ENCODE measurements around the gene ATP6V0A1. TPM values are rescaled to one million over a fixed set of nuclear protein-coding genes. Genes with fewer than 3 reads are reported as not detected.
"Not testable (repeated sequence)": the region's sequence is repeated elsewhere in the genome, so short reads cannot be mapped to it uniquely, and the experiment has no call there.

Gene ATP6V0A1
- total RNA-seq, 1 donor from 2014 or later, result 31.1 TPM

GRCh38 chr17:42526031-42526444, 67.4 kb downstream of the ATP6V0A1 start:
- intact Hi-C loops (cut with DNase I), result loop anchor here (10.0 kb wide), 2 partner anchors 341 to 501 kb away; partner anchors contain the start of genes HCRT, KCNH4 and NKIRAS2
- ATAC-seq, result peak; percentile 65
- DNase-seq (ENCODE audit: missing footprints), result no peak

- intact Hi-C loops (cut with DNase I), result loop anchor here (10.0 kb wide), 2 partner anchors 343 to 503 kb away; partner anchors contain the start of genes HCRT, KCNH4 and NKIRAS2
- DNase-seq (ENCODE audit: missing footprints), result no peak
- no peak for ATAC-seq
These were observed 69.3 kb downstream of the ATP6V0A1 start for GRCh38 chr17:42527932-42528331.

- intact Hi-C loops (cut with DNase I), result loop anchor here (10.0 kb wide), 2 partner anchors 344 to 504 kb away; partner anchors contain the start of genes HCRT, KCNH4 and NKIRAS2
- DNase-seq (ENCODE audit: missing footprints), result no peak
- ATAC-seq, result no peak
These were observed 70.4 kb downstream of the ATP6V0A1 start for GRCh38 chr17:42529061-42529460.

GRCh38 chr17:42530952-42531454, 72.3 kb downstream of the ATP6V0A1 start:
- no peak for DNase-seq (ENCODE audit: missing footprints)
- intact Hi-C loops (cut with DNase I), result no loop called here
- ATAC-seq, result no peak

GRCh38 chr17:42531455-42532354, 73.0 kb downstream of the ATP6V0A1 start:
- ATAC-seq (peak; percentile 43), DNase-seq (ENCODE audit: missing footprints) (peak; percentile 86)
- intact Hi-C loops (cut with DNase I), result no loop called here

GRCh38 chr17:42535155-42536047, 76.7 kb downstream of the ATP6V0A1 start:
- intact Hi-C loops (cut with DNase I), result no loop called here
- no peak for DNase-seq (ENCODE audit: missing footprints)
- ATAC-seq, result no peak

- intact Hi-C loops (cut with DNase I), result no loop called here
- ATAC-seq (peak; percentile 90), DNase-seq (ENCODE audit: missing footprints) (peak; percentile 98)
These were observed 77.3 kb downstream of the ATP6V0A1 start, which contains the start of gene NAGLU for GRCh38 chr17:42536048-42536371. Gene NAGLU, plus strand, starts transcription at chr17:42536241. Its CDS starts 32 bp downstream, at chr17:42536273.

- ATAC-seq (peak; percentile 75), DNase-seq (ENCODE audit: missing footprints) (peak; percentile 92)
- intact Hi-C loops (cut with DNase I), result no loop called here
These were observed 77.9 kb downstream of the ATP6V0A1 start for GRCh38 chr17:42536372-42537155.

GRCh38 chr17:42537156-42537805, 78.6 kb downstream of the ATP6V0A1 start:
- intact Hi-C loops (cut with DNase I), result no loop called here
- ATAC-seq (peak; percentile 0), DNase-seq (ENCODE audit: missing footprints) (no peak)

GRCh38 chr17:42537826-42538451, 79.3 kb downstream of the ATP6V0A1 start:
- ATAC-seq (no peak), DNase-seq (ENCODE audit: missing footprints) (no peak)
- intact Hi-C loops (cut with DNase I), result no loop called here

- no peak for DNase-seq (ENCODE audit: missing footprints)
- ATAC-seq, result no peak
- intact Hi-C loops (cut with DNase I), result no loop called here
These were observed 79.8 kb downstream of the ATP6V0A1 start for GRCh38 chr17:42538482-42538881.

- DNase-seq (ENCODE audit: missing footprints); intact Hi-C loops (cut with DNase I): not testable (repeated sequence)
These were observed 81.9 kb downstream of the ATP6V0A1 start for GRCh38 chr17:42540558-42540957.

GRCh38 chr17:42541041-42541833, 82.6 kb downstream of the ATP6V0A1 start:
- no peak for DNase-seq (ENCODE audit: missing footprints)
- intact Hi-C loops (cut with DNase I), result no loop called here
- no peak for ATAC-seq

More at GRCh38 chr17:42540558-42540957, 81.9 kb downstream of the ATP6V0A1 start:
- ATAC-seq, result not testable (repeated sequence)

GRCh38 chr17:42543190-42544079, 84.8 kb downstream of the ATP6V0A1 start:
- DNase-seq (ENCODE audit: missing footprints), result peak; percentile 60
- intact Hi-C loops (cut with DNase I), result no loop called here
- ATAC-seq, result no peak

GRCh38 chr17:42544874-42545283, 86.2 kb downstream of the ATP6V0A1 start:
- ATAC-seq (no peak), DNase-seq (ENCODE audit: missing footprints) (no peak)
- intact Hi-C loops (cut with DNase I), result no loop called here
